Endothelial cell of hepatic sinusoid (primary cell): ENCODE data around the gene PML.
"Not testable (repeated sequence)": the region's sequence is repeated elsewhere in the genome, so short reads cannot be mapped to it uniquely, and the experiment has no call there.

Source experiments
- in situ Hi-C: cut with HindIII; loops from 2 replicates; pipeline ENCODE4 v1.10.0; 2017; ENCODE audit warnings: low sequenced_read_pairs

The PML gene

GRCh38 chr15:74053517-74053916 lies 59.0 kb downstream of the PML start:
- in situ Hi-C loops: loop anchor here (10.0 kb wide), 1 partner anchor 261 kb away; no protein-coding TSS in a partner anchor

GRCh38 chr15:74053941-74054529 lies 59.5 kb downstream of the PML start:
- in situ Hi-C loops: loop anchor here (10.0 kb wide), 1 partner anchor 261 kb away; no protein-coding TSS in a partner anchor

GRCh38 chr15:74055804-74056203 lies 61.3 kb downstream of the PML start:
- in situ Hi-C loops: loop anchor here (10.0 kb wide), 1 partner anchor 259 kb away; no protein-coding TSS in a partner anchor

- in situ Hi-C loops: loop anchor here (10.0 kb wide), 1 partner anchor 258 kb away; no protein-coding TSS in a partner anchor
Measured at GRCh38 chr15:74056330-74056729, 61.8 kb downstream of the PML start.

GRCh38 chr15:74059050-74059833 lies 64.7 kb downstream of the PML start:
- in situ Hi-C loops: loop anchor here (10.0 kb wide), 1 partner anchor 256 kb away; no protein-coding TSS in a partner anchor

GRCh38 chr15:74060251-74060650 lies 65.7 kb downstream of the PML start:
- in situ Hi-C loops: no loop called here

- in situ Hi-C loops: no loop called here
Measured at GRCh38 chr15:74062236-74062635, 67.7 kb downstream of the PML start.

- in situ Hi-C loops: no loop called here
Measured at GRCh38 chr15:74062671-74063070, 68.2 kb downstream of the PML start.

GRCh38 chr15:74063425-74064146 lies 69.1 kb downstream of the PML start:
- in situ Hi-C loops: not testable (repeated sequence)

GRCh38 chr15:74064183-74064582 lies 69.7 kb downstream of the PML start:
- in situ Hi-C loops: not testable (repeated sequence)

GRCh38 chr15:74064822-74065221 lies 70.3 kb downstream of the PML start:
- in situ Hi-C loops: not testable (repeated sequence)

- in situ Hi-C loops: not testable (repeated sequence)
Measured at GRCh38 chr15:74065684-74066411, 71.3 kb downstream of the PML start.

- in situ Hi-C loops: not testable (repeated sequence)
Measured at GRCh38 chr15:74071645-74072044, 77.1 kb downstream of the PML start.

GRCh38 chr15:74072132-74072531 lies 77.6 kb downstream of the PML start:
- in situ Hi-C loops: not testable (repeated sequence)

- in situ Hi-C loops: not testable (repeated sequence)
Measured at GRCh38 chr15:74072614-74073337, 78.3 kb downstream of the PML start.

- in situ Hi-C loops: not testable (repeated sequence)
Measured at GRCh38 chr15:74075781-74076180, 81.3 kb downstream of the PML start.

GRCh38 chr15:74082450-74082849 lies 87.9 kb downstream of the PML start, which contains the start of gene GOLGA6A:
Gene GOLGA6A (minus strand): TSS chr15:74082550. CDS start chr15:74082509, 41 bp downstream.
- in situ Hi-C loops: not testable (repeated sequence)

- in situ Hi-C loops: not testable (repeated sequence)
Measured at GRCh38 chr15:74094567-74094966, 100.1 kb downstream of the PML start.

- in situ Hi-C loops: not testable (repeated sequence)
Measured at GRCh38 chr15:74095610-74096009, 101.1 kb downstream of the PML start.
